SHP77 (cell line): ENCODE measurements around the gene FLT3.
"Not testable (repeated sequence)": the region's sequence is repeated elsewhere in the genome, so short reads cannot be mapped to it uniquely, and the experiment has no call there.

Source experiments
- DNase-seq, 2 experiments: peaks; one replicate each; lab custom pipeline; 2025; lab: John Stamatoyannopoulos, UW

Gene FLT3

DNA sequence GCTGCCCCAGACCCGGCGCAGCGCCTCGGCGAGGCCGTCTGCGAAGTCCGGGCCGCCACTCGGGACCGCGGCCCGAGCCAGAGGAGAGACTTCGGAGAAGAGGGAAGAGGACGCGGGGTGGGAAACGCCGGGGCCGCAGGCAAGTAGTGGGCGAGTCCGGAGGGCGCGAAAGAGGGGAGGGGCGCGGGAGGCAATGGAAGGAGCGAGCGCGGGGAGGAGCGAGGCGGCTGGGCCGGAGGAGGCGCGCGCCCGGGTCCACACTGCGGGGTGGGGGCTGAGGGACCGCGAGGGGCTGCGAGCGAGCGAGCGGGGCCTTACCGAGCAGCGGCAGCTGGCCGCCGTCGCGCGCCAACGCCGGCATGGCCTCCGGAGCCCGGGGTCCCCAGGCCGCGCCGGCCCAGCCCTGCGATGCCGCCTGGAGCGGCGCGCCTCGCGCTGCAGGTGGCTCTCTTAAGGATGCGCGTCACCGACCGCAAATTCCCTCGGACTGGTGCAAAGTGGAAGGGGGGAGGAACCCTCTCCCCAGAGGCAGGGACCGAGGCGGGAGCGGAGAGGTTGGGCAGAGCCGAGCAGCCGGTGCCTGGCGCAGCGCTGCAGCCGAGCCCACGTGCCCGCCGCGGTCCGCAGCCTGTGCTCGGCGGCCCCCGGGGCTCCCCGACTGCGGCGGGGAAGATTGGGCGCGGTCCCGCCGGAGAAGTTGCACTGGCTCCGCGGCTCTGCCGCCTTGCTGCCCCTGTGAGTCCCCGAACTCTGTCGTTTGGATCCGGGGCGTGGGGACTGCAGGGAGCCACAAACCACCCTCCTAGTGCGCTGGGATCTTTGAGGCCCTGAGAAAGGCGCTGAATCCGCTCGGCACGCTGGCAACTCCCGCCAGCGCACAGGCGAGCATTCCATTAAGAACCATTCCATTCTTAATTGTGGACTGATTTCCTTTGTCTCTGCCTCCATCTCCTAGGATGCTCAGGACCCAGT is at the start of gene FLT3:
FLT3 (minus strand) TSS at position 427 of the 972 bp plus-strand sequence; CDS start at position 361, 66 bp downstream.
- no peak for DNase-seq

DNA sequence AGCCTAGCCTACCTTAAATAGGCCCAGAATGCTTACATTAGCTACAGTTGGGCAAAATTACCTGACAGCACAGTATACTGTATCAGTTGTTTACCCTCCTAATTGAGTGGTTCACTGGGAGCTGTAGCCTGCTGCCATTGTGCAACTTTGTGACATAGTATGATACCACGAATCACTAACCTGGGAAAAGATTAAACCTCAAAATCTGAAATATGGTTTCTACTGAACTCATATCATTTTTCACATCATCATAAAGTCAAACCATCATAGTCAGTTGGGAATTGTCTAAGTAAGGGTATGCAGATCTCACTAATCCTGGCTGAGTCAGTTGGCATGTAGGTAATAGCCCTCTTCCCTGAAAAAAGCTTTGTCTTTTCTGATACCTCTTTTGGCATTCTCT is 47.1 kb upstream of the FLT3 start:
- DNase-seq, result no peak

DNA sequence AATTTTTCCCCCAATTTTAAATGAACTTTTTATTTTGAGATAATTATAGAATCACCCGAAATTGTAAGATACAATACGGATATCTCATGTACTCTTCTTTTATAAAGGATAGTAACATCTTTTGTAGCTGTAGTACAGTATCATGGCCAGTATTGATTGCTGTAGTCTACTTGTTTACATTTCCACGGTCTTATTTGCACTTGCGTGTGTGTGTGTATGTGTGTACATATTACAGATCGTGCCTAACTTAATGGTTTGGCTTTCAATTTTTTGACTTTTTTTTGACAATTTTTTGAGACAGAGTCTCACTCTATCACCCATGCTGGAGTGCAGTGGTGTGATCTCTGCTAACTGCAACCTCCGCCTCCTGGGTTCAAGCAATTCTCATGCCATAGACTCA is 44.7 kb upstream of the FLT3 start:
- DNase-seq, result no peak

DNA sequence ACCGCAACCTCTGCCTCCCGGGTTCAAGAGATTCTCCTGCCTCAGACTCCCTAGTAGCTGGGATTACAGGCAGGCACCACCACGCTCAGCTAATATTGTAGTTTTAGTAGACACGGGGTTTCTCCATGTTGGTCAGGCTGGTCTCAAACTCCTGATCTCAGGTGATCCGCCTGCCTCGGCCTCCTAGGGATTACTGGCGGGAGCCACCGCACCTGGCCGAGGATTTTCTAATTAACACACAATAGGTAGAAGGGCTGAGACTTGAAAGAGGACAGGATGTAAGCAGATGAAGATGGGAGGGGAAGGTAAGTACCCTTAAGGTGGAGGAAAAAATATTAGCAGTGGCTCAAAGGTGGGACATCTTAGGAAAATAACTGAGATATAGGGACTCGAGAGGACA is 41.2 kb upstream of the FLT3 start:
- not testable (repeated sequence) for DNase-seq

DNA sequence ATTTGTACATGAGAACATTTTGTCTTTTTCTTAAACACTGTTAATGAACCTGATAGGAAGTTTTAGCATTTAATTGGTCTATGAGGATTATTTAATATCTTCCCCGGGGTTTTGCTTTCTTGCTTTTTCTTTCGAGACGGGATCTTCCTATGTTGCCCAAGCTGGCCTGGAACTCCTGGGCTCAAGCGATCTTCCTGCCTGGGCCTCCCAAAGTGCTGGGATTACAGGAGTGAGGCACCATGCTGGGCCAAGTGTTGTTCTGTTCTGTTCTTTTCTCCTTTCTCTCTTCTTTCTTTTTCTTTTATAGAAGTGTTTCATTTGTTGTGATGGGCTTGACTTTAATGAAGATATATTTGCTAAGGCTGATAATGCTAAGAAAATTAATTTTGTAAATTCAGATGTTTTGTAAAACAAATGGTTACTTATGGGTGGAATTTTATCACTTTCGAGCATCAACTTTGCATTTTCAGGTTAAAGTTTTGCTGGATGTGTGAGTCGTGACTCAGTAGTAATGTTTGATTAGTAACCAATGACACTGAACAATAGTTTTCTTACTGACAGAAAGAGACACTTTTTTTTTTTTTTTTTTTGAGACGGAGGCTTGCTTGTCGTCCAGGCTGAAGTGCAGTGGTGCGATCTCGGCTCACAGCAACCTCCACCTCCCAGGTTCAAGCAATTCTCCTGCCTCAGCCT is 40.2 kb upstream of the FLT3 start:
- DNase-seq, result no peak

DNA sequence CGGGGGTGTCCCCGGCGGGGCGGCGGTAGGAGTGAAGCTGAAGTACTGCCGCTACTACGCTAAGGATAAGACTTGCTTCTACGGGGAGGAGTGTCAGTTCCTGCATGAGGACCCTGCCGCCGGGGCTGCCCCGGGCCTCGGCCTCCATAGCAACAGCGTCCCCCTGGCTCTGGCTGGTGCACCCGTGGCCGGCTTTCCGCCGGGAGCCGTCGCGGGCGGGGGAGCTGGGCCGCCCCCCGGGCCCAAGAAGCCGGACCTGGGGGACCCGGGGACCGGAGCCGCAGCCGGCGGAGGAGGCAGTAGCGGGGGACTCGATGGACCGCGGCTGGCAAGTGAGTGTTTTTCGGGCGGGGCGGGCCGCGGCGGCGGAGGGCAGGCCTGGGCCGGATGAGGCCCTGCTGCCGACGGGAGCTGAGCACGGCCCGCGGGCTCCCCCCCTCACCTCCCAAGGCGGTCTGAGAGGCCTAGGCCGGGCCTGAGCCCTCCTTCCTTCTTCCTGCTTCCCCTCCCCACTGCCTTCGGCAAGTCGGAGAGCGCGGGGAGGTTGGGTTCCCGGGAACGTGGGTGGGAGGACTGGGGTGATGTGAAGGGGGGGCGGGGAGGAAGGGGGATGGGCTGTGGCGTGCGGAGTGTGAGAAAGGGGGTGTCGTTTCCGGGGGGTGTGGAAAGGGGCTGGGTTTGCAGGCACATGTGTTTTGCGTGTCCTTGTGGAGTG is 38.5 kb upstream of the FLT3 start:
- DNase-seq, result peak in 1 of 2 experiments; percentile 64

DNA sequence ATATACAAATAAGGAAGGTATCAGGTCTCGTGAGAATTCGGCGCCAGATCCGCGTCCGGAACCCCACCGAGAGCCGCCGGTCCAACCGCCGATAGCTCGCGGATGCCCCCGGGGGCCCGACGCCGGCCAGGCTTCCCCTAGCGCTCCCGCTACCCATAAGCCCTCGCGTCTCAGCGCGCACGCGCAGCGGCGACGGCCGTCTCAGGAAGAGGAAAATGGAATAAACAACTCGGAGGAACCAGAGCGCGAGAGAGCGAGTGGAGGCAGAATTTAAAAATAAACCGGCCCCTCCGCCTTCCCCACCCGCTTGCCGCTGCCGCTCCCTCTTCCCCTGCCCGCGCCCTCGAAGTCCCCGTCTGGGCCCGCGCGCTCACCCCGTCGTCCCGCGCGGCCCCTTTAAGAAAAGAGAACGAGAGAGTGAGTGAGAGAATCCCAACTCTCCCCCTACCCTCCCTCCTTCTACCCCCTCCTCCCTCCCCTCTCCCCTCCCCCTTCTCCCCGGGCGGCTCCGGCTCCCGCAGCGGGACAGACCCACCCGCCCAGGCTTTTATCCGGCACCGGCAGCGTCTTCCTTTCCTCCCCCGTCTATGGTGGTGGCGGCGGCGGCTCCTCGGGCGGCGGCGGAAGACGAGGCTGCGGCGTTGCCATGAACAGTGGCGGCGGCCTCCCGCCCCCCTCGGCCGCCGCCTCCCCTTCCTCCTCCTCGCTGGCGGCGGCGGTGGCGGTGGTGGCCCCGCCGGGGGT is 37.8 kb upstream of the FLT3 start, which contains the start of gene PAN3:
PAN3 (plus strand) TSS at position 534 of the 744 bp plus-strand sequence; CDS start at position 647, 113 bp downstream.
- peak; percentile 80 to 90 for DNase-seq

DNA sequence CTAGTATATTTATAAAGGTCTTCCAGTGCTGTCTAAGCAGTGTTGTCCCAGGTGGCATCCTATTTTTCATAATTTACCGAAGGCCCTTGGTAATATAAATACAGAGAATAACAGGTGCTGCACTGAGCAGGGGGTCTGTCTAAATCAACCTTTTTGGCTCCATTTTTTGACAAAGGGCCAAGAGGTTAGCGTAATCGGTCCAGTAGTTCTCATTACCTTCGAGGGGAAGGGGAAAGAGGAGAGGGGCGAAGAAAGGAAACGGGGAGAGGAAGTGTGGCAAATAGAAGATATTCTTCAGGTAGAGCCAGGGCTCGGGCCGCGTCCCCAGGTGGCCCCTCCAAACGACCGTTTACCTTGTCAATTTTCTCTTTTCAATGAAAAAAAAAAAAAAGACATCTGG is 37.2 kb upstream of the FLT3 start:
- no peak for DNase-seq

DNA sequence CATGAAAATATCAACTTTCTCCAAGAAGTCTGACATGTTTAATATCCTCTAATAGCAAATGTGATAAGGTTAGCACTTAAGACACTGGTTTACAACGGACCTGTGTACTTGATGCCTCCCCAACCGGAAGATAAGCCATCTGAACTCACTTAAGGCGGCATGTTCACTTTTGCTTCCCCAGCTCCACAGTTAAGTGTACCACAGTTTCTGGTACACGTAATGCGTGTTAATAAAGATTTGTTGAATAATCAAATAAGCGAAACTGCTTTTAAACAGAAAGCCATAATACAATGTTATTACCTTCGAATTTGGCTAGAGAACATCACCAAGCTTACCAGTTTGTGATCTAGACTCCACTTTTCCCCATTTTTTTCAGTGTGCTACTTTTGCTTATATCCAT is 36.5 kb upstream of the FLT3 start:
- no peak for DNase-seq

DNA sequence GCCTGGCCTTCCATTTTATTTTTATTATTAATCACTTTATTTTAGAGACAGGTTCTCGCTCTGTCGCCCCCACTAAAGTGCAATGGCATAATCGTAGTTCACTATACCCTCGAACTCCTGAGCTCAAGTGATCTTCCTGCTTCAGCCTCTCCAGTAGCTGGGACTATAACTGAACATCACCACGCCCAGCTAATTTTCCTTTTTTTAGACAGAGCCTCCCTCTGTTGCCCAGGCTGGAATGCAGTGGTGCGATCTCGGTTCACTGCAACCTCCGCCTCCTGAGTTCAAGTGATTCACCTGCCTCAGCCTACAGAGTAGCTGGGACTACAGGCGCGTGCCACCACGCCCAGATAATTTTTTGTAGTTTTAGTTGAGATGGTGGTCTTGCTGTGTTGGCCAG is 31.3 kb upstream of the FLT3 start:
- DNase-seq, result no peak

DNA sequence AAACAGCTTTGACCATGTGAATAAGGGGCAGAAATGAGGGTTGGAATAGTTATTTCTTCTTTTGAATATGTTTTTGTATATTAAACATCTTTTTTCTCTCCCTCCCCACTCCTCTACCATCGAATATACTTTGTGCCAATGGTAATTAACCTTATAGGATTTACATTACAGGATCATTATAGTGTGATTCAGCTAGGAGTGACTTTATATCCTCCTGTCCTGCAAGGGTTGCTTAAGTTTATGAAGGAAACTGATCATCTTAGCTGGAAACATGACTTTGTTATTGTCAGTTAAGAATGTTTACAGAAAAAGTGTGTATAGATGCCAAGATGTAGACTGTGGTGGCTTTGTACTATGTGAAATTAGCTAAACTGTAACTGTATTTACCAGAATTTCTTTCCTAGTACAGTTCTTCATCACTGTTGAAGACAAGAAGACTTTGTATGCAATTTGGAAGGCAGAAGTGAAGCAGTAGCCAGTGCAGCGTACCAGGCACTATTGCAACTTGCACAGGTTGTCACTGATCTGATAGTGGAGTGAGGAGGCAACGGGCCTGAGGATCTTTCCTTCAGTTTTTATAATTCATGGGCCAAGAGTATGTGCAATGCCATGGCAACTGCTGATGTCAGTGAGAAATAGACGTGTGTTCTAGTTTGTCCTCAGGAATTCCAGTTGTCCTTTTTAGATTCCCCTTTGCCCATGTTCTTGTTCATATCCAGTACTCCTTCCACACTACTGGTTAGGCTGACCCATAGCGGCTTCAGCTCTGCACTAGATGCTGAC is 29.7 kb upstream of the FLT3 start:
- no peak for DNase-seq

DNA sequence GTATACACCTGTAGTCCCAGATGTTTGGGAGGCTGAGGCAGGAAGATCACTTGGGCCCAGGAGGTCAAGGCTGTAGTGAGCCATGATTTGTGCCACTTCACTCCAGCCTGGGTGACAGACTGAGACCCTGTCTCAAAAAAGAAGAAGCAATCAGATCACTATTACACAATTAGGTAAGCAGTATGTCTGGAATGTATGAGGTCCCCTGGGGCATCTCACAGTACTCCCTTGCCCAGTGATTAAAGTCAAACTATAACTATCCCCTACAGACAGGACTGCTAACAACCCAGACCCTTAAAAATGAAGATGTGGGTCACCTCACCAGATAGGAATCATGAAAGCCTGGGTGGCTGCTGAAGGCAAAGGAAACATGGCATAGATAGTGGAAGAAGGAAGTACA is 28.6 kb upstream of the FLT3 start:
- no peak for DNase-seq

DNA sequence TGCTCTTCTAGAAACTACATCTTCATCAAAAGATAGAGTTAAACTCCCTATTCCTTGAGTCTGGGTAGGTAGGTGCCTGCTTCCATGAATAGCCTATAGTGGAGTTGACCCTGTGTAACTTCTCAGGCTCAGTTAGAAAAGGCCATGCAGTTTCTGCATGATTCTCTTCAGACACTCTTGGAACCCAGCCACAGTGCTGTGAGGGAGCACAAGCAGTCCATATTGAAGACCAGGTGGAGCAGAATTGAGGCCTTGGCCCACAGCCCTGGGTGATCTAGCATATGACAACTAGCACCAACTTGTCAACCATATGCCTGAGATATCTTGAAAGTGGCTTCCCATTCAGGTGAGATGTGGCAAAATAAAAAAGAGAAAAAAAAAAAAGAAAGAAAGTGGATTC is 27.7 kb upstream of the FLT3 start:
- no peak for DNase-seq

DNA sequence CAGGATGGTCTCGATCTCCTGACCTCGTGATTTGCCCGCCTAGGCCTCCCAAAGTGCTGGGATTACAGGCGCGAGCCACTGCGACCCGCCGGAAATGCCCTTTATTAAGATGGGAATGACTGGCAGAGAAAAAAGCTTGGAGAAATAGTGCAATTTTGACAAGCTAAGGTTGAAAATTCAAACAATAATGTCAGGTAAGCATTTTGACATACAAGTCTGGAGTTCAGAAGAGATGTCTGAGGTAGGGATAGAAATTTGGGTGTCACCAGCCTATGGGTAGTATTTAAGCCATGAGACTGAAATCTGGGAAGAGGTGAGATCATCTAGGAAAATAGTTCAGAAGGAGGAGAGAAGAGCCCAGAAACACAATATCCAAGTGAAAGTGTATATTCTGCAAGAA is 20.8 kb upstream of the FLT3 start:
- no peak for DNase-seq

DNA sequence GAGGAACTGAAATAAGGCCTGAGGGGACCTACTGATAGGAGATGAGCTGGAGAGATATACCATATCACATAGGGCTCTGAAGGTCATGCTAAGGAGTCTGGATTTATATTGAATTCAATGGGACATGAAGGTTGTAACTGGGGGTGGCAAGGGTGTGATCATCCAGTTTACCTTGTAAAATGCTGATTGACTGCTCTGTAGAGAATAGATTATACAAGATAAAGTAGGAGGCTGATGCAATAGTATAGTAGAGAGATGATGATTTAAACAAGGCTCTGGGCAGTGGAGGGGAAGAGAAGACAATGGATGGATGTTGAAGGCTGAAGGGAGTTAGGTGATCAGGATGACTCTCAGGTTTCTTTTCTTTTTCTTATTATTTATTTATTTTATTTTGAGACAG is 19.9 kb upstream of the FLT3 start:
- DNase-seq, result no peak

DNA sequence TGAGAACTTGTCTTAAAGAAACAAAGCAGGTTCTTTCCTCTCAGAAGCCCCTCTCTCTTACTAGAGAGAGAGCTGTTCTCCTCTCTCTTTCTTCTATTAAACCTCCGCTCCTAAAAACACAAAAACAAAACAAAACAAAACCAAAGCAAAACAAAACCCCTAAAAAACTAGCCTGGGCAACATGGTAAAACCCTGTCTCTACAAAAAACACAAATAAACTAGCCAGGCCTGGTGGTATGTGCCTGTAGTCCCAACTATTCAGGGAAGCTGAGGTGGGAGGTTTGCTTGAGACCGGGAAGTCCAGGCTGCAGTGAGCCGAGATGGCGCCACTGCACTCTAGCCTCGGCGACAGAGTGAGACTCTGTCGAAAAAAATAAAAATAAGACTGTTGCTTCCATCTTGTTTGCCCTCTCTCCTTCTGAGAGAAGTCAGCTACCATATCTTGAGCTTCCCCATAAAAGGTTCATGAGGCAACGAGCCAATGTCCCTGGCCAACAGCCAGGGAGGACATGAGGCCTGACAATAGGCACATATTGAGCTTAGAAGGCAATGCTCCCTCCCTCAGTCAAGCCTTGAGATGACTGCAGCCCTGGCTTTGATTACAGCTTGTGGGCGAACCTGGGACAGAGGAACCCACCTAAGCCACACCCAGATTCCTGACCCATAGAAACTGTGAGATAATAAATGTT is 17.5 kb upstream of the FLT3 start:
- DNase-seq, result no peak

DNA sequence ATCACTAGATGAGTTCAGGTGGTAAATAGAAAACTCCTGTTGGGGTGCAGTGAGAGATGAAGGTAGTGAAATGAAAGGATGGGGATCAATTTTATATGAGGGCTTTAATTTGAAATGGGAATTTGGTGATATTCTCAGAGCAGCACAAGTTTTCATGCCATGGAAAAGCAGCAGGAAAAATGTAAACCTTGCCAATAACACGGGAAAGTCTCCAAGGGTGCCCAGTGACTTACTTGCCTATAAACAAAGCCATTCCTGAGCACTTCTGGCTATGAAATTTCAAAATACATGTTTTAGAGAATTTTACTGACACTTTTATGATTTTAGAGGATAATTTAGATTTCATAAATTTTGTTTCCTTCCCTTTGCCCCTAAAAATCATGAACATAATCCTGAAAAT is 16.4 kb upstream of the FLT3 start:
- no peak for DNase-seq

DNA sequence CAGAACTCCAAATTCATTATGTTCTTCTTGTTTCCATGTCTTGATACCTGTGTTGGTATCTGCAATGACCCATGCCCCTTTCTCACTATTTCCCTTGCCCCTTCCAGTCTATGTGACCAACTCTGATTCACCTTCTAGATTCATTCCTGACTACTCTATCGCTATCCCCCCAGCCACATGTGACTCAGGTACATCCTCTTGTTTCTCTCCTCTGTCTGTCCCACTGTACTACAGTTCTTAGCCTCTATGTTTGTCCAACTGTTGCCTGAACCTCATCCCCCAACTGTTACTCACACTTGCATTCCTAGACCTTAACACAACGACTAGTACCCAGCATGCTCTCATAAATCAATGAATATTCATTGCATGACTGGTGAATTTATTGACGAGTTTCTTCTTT is 10.0 kb upstream of the FLT3 start:
- no peak for DNase-seq

DNA sequence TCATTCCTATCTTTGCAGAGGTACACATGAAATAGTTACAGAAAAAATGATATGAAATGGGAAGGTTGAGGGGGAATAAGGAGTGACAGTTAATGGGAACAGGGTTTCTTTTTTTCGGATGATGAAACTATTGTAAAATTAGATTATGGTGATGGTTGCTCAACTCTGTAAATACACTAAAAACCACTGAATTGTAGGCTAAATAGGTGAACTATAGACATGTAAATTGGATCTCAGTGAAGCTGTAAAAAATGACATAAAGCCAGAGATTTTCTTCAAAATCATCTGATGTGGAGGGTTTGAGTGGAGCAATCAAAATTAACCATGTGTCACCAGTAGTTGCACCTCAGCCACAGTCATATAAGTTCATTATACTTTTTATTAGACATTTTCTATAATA is 6.6 kb upstream of the FLT3 start:
- DNase-seq, result no peak

DNA sequence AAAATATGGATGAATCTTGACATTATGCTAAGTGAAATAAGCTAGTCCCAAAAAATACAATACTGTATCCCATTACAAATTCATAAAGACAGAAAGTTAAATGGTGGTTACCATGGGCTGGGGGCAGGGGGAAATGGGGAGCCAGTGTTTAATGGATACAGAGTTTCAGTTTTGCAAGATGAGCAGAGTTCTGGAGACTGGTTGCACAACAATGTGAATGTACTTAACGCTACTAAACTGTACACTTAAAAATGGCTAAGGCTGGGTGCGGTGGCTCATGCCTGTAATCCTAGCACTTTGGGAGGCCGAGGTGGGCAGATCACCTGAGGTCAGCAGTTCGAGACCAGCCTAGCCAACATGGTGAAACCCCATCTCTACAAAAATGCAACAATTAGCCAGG is 1.5 kb upstream of the FLT3 start:
- not testable (repeated sequence) for DNase-seq
